ENCODE results near the gene NAPA. TPM values are rescaled to one million over a fixed set of nuclear protein-coding genes. Genes with fewer than 3 reads are reported as not detected.

Gene NAPA
- total RNA-seq, 1 donor from 2014 or later, result 113 TPM

DNA sequence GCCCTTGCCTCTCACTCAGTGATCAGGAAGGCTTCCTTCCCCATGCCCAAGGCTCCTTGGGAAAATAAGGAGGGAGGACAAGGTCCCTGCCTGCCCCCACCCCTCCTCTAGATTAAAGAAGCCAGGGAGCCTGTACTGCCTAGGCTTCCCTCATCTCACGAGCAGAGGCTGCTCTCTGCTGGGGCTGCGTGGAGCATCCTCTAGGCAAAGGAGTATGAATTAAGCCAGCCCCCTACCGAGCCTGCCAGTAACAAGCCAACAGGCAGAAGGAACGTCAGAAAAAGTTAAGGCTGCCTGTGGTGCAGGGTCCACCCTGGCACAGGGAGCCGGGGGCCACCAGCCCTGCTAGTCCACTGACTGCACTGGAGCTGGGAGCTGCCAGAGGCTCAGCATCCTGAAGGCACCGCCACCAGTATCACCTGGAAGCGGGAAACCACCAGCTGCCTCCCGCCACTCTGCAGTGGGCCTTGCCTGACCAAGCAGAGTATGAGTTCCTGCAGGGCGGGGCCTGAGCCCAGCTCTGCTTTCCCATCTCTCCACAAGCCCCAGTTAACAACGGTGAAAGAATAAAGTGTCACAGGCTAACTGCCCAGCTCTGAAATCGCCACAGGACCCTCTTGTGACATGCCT, 6.8 kb downstream of the NAPA start:
- no peak for ATAC-seq (ENCODE audit: poor library complexity)
- no peak for DNase-seq

DNA sequence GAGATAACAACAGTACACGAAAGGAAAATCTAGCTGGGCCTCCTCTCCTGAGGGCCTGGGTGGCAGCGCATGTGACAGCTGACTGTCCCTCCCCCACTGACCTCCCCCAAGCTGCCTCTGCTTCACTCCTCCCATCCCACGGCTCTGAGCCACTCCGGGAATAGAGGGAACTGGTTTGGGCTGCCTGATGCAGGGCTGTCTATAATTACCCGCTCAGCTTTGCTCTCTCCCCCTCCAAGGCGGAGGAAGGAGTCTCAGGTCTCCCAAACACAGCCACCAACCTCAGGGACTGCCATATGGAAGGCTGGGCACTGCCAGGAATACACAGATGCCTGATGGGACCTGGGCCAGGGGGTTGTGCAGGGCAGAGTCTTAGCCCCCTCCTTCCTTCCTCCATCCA, 7.9 kb downstream of the NAPA start:
- DNase-seq, result no peak
- peak; percentile 62 for ATAC-seq (ENCODE audit: poor library complexity)
- intact Hi-C loops (cut with DNase I), result no loop called here

More for the DNA sequence above, 6.8 kb downstream of the NAPA start:
- intact Hi-C loops (cut with DNase I), result no loop called here

DNA sequence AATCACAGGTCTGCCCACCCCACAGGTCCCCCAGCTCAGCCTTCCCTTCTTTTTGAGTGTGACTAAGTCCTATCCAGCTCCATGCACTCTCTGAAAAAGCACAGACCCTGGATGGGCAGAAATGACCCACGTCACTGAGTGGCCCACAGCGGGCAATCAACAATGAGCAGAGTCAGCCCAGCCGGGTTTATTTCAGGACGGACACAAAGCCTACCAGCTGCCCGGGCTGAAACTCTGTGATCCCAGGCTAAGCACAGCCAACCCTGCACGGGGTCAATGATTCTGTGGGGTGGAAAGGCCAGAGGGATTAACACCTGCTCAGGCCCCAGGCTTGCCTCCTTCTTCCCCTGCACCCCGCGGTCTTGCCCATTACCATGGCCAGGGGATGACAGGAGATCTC, 8.4 kb downstream of the NAPA start:
- peak; percentile 36 for ATAC-seq (ENCODE audit: poor library complexity)
- no peak for DNase-seq
- intact Hi-C loops (cut with DNase I), result no loop called here

DNA sequence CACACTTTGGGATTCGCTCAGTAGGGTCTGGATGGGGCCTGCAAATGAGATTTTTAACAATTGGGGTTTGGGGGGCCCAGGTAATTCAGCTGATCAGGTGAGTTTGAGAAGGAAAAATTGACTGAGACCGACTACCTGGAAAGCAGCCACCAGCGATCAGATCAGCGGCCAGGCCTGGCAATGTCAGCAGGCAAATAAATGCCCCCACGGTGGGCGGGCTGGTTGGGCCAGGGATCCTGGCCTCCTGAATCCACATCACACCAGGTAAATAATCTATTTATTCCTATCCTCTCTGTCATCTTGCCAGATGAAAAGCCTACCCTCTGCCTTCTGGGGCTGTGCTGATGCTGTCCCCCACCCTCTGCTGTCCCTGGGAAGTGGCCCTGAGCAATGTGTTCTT, 9.4 kb downstream of the NAPA start:
- intact Hi-C loops (cut with DNase I), result no loop called here
- DNase-seq (no peak), ATAC-seq (ENCODE audit: poor library complexity) (no peak)

DNA sequence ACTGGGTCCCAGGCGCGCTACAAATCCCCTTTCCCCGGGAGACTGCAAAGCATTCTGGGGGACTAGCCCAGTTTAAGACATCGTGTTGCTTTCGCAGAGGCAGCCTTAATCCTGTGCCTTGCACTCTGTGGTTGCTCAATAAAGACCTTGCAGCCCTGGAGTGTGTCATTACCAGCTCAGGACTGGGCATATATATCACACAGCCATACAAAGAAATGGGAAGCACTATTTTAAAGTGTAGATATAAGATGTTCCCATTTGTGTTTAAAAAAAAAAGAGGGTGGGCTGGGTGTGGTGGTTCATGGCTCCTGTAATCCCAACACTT, 11.1 kb downstream of the NAPA start:
- intact Hi-C loops (cut with DNase I), result loop anchor here (5.0 kb wide), 1 partner anchor 56 kb away; no protein-coding TSS in a partner anchor
- no peak for DNase-seq
- no peak for ATAC-seq (ENCODE audit: poor library complexity)

DNA sequence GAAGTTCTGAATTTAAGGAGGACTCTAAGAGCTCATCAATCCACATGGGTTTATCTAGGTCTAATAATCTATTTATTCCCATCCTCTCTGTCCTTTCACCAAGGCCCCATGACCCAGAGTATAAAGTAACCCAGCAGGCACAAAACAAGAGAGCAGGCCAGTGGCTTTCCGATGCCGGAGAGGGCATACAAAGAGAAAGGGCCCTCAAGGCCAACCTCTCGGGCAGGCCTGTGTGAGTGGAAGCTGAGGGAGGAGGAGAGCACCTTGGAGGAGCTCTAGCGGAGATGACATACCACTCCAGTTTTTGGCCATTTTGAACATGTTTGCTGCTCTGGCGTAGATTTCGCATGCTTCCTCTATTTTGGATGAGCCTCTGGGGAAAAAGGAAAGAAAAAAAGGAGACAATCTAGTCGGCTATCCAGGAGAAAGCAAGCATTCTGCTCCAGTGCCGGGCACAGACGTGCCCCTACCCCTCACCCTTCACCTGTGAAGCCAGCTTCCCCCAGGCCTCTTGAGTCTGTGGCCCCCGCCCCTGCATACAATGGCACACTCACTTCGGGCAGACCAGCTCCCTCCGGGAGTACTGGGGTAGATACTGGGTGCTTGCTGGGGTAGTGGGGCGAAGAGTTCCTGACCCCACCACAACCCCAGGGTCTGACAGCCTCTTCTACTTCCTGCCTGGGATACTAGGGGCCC, 11.6 kb downstream of the NAPA start:
- ATAC-seq (ENCODE audit: poor library complexity), result no peak
- intact Hi-C loops (cut with DNase I), result loop anchor here (5.0 kb wide), 1 partner anchor 56 kb away; no protein-coding TSS in a partner anchor
- DNase-seq, result no peak

DNA sequence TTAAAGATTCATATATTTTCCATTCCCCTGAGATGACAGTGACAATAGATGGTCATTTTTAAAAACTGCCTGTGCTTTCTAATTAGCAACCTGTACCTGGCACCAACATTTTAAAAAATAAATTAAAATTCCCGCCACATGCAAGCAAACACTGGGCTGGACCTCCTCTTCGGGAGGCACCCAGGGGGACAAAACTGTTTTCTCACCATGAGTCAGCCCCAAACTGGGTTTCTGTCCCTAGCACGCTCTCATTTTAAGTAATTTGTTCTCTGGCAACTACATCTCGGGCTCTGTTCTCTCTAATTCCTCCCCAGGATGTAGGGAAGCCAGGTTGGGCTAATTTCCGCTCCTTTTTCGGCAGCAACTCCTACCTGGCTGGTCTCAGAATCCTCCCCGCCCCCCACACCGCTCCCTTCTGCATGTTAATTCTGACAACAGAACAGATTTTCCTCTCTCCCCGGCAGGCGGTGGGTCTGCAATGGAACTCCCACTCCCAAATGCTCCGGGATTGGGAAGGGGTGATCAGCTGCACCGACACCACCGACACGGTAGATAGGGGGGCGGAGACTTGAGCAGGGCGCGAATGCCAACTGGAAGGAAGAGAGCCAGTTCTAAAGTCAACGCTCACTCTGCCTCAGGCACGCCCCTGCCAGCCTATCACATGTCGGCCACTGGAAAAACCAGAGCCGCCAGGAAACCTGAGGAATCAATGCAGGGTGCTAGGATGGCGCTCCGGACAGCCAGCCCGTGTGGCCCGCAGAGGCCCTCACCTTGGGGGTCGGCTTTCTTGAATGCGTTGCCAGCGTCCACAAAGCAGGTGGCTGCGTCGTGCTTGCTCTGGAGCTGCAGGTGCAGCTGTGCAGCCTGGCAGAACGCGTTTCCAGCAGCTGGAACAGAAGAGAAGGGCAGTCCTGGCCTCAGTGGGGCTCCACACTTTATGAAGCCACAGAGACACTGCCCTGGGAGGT, 14.7 kb downstream of the NAPA start:
- no peak for DNase-seq

DNA sequence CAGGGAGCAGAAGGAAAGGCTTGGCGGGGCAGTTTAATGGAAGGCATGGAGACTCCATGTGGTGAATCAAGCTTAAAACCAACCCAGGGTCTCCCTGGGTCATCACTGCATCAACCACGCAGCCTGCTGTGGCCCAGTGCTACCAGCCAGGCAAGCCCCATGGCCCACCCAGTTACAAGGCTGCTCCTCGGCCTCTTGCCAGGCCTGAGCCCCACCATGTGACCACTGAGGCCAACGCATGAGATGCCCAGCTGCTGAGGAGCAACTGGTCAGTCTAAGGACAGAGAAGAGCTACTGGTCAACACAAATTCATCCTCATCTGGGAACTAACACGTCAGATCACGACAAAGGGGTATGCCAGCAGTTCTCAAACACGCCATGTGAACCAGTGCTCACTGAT, 15.5 kb downstream of the NAPA start:
- ATAC-seq (ENCODE audit: poor library complexity) (no peak), DNase-seq (no peak)
- intact Hi-C loops (cut with DNase I), result no loop called here

More for the DNA sequence above, 14.7 kb downstream of the NAPA start:
- intact Hi-C loops (cut with DNase I), result loop anchor here (5.0 kb wide), 1 partner anchor 53 kb away; no protein-coding TSS in a partner anchor
- no peak for ATAC-seq (ENCODE audit: poor library complexity)

DNA sequence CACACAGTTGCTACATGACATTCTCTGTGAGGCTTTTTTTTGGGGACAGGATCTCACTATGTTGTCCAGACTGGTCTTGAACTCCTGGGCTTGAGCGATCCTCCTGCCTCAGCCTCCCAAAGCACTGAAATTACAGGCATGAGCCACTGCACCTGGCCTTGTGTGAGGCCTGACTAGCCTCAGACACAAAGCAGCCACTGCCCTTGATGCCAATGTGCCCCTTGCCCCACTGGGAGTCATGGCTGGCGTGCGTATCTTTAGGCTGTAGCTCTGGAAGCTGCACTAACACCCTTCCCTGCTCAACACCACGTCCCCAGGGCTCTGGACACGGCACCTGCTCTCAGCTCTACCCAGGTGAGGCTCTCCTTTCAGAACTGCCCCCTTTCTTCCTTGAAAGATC, 16.3 kb downstream of the NAPA start:
- DNase-seq (no peak), ATAC-seq (ENCODE audit: poor library complexity) (no peak)
- intact Hi-C loops (cut with DNase I), result no loop called here

DNA sequence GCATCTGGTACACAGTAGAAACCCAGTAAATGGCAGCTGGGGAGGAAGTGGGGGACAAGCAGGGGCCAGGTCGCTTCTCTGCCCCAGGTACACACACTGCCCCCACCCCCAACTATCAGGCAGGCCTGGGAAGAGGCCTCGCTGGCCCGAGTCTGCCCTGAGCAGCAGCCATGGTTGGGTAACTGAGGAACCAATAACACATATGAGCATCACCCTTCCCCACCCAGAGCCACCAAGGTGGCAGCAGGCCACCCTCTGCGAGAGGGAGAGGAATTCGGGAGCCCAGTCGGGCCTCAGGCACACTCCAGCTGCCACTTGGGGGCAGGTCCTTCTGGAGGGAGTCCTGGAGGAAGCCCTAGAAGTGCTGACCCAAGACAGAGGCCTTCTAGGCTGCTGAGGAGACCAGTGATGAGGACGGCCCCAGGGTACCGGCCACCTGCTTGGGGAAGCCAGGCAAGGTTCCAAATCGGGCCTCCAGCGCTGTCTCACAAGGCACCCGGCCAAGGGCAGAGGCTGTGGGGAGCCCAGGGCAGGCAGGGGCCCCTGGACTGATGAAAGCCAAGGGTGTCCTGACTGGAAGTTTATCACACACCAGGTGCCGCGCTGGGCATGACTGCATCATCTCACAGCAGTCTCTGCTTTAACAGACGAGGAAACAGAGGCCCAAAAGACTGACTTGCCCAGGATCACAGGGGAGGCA, 16.9 kb downstream of the NAPA start:
- no peak for DNase-seq
- ATAC-seq (ENCODE audit: poor library complexity), result no peak
- intact Hi-C loops (cut with DNase I), result no loop called here

DNA sequence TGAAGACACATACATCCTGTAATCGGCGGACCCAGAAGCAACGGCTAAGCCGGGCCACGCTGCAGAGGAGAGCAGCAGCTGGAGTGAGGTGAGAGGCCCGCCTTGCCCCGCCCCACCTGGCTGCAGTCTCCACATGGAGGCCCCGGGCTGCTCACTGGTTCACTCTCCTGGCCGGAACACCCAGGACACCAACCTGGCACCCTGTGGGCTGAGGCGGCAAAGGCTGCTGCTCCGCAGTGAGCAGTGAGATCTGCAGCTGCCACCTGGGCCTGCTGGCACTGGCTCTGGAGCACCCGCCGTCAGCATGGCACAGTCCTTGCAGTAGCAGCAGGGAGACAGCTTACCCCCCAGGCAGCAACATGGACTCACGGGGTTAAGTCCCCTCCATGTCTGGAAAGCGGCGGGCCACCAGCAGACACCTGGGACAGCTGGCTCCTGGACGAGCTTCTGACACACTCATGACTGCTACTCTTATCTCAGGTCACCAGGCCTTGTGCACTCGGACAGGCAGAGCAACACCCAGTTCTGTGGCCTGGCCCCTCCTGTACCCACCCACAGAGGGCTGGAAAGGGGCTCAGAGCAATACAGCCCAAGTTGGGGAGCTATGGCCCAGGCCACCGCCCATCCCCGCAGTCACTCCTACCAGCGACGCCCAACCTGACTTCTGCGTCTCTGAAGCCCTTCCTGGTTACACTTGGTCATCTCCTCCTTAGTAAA, 17.7 kb downstream of the NAPA start:
- intact Hi-C loops (cut with DNase I), result no loop called here
- ATAC-seq (ENCODE audit: poor library complexity), result peak; percentile 26
- DNase-seq, result no peak

DNA sequence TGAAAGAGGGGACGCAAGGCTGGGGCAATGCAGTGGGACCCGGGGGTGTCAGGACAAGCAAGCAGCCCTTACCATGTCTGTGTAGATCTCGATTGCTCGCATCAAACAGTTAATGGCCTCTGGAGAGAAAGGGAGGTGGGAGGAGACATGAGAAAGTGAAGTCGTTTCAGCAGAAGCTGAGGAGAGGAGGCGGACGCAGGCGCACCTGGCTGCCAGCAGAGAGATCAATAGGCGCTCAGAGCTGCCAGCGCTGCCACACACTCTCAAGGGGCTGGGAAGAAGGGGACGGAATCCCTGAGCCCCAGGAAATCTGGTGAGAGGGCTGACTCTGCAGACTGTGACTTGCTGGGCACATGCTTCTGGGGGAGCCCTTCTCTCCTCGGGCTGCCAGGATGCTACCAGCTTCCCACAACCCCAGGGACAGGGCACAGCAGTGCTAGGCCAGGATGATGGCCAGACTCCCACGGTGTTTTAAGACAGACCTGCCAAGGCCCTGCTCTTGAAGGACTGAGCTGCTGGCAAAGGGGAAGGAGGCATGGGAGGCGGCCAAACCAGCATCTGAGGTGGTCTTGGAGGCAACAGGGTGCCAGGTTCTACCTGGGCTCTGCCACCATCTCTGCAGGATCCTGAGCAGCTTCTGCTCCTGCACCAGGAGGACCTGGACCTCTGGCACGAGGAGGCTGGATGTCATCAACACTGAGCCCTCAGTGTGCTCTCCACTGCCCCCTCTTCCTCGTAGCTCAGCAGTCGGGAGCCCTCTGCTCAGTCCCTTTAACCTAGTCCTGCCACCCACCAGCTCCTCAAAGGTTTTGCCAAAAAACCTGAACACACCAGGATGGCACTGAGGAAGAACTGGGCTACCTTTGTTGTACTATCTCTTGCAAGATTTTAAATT, 19.1 kb downstream of the NAPA start:
- intact Hi-C loops (cut with DNase I), result no loop called here
- ATAC-seq (ENCODE audit: poor library complexity) (no peak), DNase-seq (no peak)

DNA sequence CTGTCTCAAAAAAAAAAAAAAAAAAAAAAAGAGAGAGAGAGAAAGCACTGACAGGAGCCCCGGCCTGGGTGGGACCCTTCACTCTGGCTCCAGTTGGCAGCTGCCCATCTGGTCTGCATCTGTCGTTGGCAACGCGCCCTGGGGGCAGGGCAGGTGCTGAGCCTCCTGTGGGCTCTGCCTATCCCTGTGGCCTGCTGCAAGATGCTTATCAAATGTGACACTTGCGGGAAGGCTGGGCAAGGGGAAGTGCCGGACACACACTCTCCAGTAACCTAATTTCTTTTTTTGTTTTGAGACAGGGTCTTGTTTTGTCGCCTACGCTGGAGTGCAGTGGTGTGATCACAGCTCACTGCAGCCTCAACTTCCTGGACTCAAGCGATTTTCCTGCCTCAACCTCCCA, 20.1 kb downstream of the NAPA start:
- intact Hi-C loops (cut with DNase I), result no loop called here
- DNase-seq, result no peak
- ATAC-seq (ENCODE audit: poor library complexity), result no peak

DNA sequence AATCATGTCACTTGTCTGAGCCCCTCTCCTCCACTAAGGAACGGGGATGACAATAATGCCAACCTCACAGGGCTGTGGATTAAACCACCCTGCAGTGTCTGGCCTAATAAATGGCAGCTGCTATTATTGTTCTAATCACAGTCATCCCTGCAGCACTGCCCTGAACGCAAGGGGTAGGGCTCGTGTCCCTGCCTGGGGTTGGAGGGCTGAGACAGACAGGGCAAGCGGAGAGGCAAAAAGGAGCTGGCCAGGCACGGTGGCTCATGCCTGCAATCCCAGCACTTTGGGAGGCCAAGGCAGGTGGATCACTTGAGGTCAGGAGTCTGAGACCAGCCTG, 20.7 kb downstream of the NAPA start:
- no peak for ATAC-seq (ENCODE audit: poor library complexity)
- intact Hi-C loops (cut with DNase I), result no loop called here
- peak; percentile 23 for DNase-seq

DNA sequence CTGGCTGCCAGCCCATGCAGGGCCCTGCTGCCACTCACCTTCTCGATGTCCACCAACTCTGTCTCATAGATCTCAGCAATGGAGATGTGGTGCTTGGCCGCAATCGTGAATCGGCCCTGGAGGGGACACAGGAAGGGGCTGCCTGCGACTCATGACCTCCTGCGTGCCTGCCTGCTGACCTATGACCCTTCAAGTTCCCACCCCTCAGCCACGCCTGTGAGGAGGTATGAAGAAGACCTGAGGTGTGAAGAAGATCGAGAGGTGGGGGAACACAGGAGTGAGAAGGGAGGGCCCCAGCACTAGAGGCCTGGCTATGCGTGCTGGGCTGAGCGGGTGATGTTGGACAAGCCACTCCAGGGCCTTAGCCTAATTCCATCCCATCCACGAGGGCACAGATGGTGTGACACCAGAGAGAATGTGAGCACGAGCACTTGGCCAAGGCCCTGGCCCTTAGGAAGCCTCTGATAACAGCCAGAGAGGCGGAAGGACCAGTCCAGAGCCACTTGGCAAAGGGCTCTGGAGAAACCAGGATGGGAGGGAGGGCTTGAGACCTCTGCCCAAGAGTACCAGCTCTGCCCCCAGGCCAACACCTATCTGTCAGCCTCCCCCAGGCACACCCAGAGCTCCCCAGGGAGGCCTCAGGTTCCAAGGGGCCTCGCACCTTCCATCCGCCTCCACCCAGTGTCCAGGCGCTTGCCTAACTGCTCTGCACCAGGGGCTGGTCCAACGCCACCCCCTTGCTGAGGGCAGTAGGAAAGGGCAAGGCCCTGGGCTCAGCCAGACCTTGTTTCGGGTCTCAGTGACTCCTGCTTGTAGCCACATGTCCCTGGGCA, 21.3 kb downstream of the NAPA start:
- intact Hi-C loops (cut with DNase I), result no loop called here
- ATAC-seq (ENCODE audit: poor library complexity) (peak; percentile 68), DNase-seq (peak; percentile 36)

DNA sequence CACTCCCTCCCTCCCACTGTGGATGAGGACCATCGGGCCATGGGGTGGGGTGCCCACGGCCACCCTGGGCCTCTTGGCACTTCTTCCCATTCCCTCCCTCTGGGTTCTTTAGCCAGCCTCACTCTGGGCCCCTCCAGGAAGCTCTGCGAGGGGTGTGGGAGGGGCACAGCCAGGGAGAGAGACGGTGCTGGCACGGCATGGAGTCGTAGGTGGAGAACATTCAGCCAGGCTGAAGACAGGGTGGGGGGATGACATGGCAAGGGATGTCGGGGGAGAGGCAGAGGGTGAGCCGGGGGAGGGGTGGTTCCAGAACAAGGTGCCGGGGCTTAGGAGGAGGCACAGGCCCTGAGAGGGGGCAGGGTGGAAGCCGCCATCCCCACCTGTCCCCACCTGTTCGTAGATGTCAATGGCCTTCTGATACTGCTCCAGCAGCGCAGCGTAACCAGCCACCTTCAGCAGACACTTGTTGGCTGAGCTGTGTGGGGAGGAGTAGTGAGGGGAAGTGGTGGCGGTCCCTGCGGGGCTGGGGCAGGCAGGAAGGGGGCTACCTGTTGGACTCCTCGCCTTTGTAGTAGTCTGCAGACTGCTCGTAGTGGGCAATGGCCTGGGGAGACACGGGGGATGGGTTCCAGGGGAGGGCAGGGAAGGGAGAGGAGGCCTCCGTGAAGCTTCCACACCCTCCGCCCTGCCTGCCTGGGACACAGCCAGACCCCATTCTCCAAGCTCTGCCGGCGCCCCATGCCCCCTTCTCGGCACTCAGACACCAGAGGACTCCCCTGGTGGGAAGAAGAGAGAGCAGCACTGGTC, 22.1 kb downstream of the NAPA start:
- DNase-seq (no peak), ATAC-seq (ENCODE audit: poor library complexity) (no peak)
- intact Hi-C loops (cut with DNase I), result no loop called here

Data from Right ventricle myocardium superior (tissue), 1 donor.